Mesothelial cell of epicardium (in vitro differentiated cells): ENCODE results near the gene AGTRAP. TPM values are rescaled to one million over a fixed set of nuclear protein-coding genes. Genes with fewer than 3 reads are reported as not detected.

Source experiments
- DNase-seq, 2 experiments: peaks; one replicate each; pipeline ENCODE4 v3.0.0; 2021; ENCODE audit warnings: low spot score in 2 of 2; ENCODE audit not compliant: unreplicated experiment in 2 of 2
- H3K27ac Mint-ChIP-seq: 2 replicates; pipeline ENCODE4 v1.8.0; 2021; ENCODE audit warnings: mixed read lengths
- H3K27me3 Mint-ChIP-seq: 2 replicates; pipeline ENCODE4 v1.8.0; 2021; ENCODE audit warnings: low read depth, mixed read lengths
- H3K36me3 Mint-ChIP-seq: 2 replicates; pipeline ENCODE4 v1.8.0; 2021; ENCODE audit warnings: mixed read lengths
- H3K4me1 Mint-ChIP-seq: 2 replicates; pipeline ENCODE4 v1.8.0; 2021; ENCODE audit warnings: mixed read lengths
- H3K4me3 Mint-ChIP-seq: 2 replicates; pipeline ENCODE4 v1.8.0; 2021; ENCODE audit warnings: mild to moderate bottlenecking, moderate library complexity, mixed read lengths
- H3K9me3 Mint-ChIP-seq: 2 replicates; pipeline ENCODE4 v1.8.0; 2021; ENCODE audit warnings: mixed read lengths
- CTCF ChIP-seq: fragments of 200-600 bp; sonication (generic); IDR thresholded peaks from one replicate; pipeline ENCODE4 v1.5.0; 2021; ENCODE audit warnings: antibody characterized with exemption; ENCODE audit not compliant: unreplicated experiment
- total RNA-seq: library from RNA; stranded (reverse); gene quantifications from 3 replicates; pipeline ENCODE4 v1.2.1, GENCODE V29; 2021

Gene AGTRAP
- total RNA-seq, 1 donor from 2014 or later = 29.0 TPM

GRCh38 chr1:11787251-11787803, 51.4 kb downstream of the AGTRAP start:
- peaks cover 8% of the 10 kb centered on the region for H3K36me3 Mint-ChIP-seq
- no peak for TF ChIP-seq CTCF
- H3K27ac Mint-ChIP-seq = peak overlapping the region; percentile 56
- H3K27me3 Mint-ChIP-seq = no peaks in the 10 kb centered on the region
- no peaks in the 10 kb centered on the region for H3K9me3 Mint-ChIP-seq
- H3K4me1 Mint-ChIP-seq = peaks cover 27% of the 10 kb centered on the region
- H3K4me3 Mint-ChIP-seq = no peak overlapping the region
- peak in 1 of 2 experiments; percentile 61 for DNase-seq

- peaks cover 32% of the 10 kb centered on the region for H3K4me1 Mint-ChIP-seq
- TF ChIP-seq CTCF = no peak
- no peaks in the 10 kb centered on the region for H3K9me3 Mint-ChIP-seq
- H3K36me3 Mint-ChIP-seq = peaks cover 12% of the 10 kb centered on the region
- H3K27me3 Mint-ChIP-seq = no peaks in the 10 kb centered on the region
- H3K27ac Mint-ChIP-seq = no peak overlapping the region
- H3K4me3 Mint-ChIP-seq = no peak overlapping the region
- no peak for DNase-seq
Observed at GRCh38 chr1:11787804-11788436, 52.0 kb downstream of the AGTRAP start.

GRCh38 chr1:11788549-11789053, 52.7 kb downstream of the AGTRAP start:
- Mint-ChIP-seq H3K9me3 (no peaks in the 10 kb centered on the region), H3K4me1 (peaks cover 32% of the 10 kb centered on the region), H3K36me3 (peaks cover 12% of the 10 kb centered on the region), H3K4me3 (no peak overlapping the region), H3K27ac (no peak overlapping the region), H3K27me3 (no peaks in the 10 kb centered on the region)
- DNase-seq = no peak
- TF ChIP-seq CTCF = no peak

GRCh38 chr1:11789126-11790067, 53.5 kb downstream of the AGTRAP start:
- H3K4me3 Mint-ChIP-seq = no peak overlapping the region
- no peaks in the 10 kb centered on the region for H3K27me3 Mint-ChIP-seq
- no peak for DNase-seq
- TF ChIP-seq CTCF = no peak
- H3K36me3 Mint-ChIP-seq = peaks cover 13% of the 10 kb centered on the region
- H3K9me3 Mint-ChIP-seq = no peaks in the 10 kb centered on the region
- no peak overlapping the region for H3K27ac Mint-ChIP-seq
- peaks cover 32% of the 10 kb centered on the region for H3K4me1 Mint-ChIP-seq

- TF ChIP-seq CTCF = no peak
- Mint-ChIP-seq H3K4me3 (no peak overlapping the region), H3K27me3 (no peaks in the 10 kb centered on the region)
Observed at GRCh38 chr1:11790101-11790879, 54.4 kb downstream of the AGTRAP start.

More at GRCh38 chr1:11790101-11790879, 54.4 kb downstream of the AGTRAP start:
- no peaks in the 10 kb centered on the region for H3K9me3 Mint-ChIP-seq
- peaks cover 31% of the 10 kb centered on the region for H3K4me1 Mint-ChIP-seq
- H3K27ac Mint-ChIP-seq = no peak overlapping the region
- H3K36me3 Mint-ChIP-seq = peaks cover 17% of the 10 kb centered on the region
- DNase-seq = no peak
